COR-L47 (cell line): Measurements from ENCODE around the gene ADCY9.
"Not testable (repeated sequence)": the region's sequence is repeated elsewhere in the genome, so short reads cannot be mapped to it uniquely, and the experiment has no call there.

Experiments used
- DNase-seq: peaks from one replicate; lab custom pipeline; 2025; lab: John Stamatoyannopoulos, UW

Gene ADCY9

GRCh38 chr16:4093495-4094126 lies 22.6 kb downstream of the ADCY9 start:
- no peak for DNase-seq

DNA sequence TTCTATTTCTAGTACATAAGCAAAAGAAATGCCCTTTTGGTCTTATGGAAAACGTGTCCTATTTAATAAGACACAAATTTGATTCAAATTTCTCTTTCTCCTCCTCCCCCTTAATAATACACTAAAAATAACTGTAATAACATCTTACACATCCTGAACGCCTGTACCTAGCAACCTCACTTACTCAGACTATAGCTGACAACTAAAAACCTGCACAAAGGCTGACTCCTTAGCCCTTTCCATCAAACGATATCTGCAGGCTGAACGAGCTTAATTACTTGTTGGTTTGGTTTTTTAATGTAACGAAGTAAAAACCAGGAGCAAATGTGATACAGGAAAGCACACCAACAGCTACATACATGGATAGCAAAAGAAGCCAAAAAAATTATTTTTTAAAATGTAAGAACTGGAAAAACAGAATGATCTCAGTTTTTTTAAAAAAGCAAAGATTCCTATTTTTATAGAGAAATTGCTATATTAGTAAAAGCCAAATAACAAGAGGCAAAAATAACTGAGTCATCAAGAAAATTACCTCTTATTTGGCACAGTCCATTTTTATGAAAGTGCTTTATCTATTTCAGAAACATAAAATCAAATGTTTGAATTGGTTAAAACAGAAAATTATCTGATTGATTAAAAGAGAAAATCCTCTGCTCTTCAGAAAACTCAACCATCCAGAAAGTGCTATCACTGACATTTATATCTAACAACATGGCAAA lies 23.5 kb downstream of the ADCY9 start:
- DNase-seq: no peak

DNA sequence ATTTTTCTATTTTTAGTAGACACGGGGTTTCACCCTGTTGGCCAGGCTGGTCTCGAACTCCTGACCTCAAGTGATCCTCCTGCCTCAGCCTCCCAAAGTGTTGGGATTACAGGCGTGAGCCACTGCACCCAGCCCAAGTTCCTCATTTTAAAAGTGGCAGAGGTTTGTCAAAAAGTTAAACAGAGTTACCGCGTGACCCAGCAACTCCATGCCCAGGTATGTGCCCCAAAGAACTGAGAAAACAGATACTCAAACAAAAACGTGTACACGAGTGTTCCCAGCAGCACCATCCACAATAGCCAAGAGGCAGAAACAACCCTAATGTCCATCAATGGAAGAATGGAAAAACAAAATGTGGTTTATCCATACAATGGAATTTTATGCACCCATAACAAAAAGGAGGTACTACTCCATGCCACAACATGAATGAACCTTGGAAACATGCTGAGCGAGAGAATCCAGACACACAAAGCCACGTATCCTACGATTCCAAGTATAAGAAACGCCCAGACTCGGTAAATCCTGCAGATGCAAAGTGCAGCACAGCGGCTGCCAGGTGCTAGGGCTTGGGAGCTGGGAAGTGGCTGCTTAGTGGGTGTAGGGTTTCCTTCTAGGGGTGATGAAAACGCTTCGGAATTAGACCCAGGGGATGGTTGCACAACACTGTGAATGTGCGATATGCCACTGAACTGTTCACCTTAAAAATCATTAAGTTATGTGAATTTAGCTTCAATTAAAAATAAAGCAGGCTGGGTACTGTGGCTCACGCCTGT lies 24.8 kb downstream of the ADCY9 start:
- no peak for DNase-seq

GRCh38 chr16:4090351-4090851 lies 25.8 kb downstream of the ADCY9 start:
- no peak for DNase-seq

DNA sequence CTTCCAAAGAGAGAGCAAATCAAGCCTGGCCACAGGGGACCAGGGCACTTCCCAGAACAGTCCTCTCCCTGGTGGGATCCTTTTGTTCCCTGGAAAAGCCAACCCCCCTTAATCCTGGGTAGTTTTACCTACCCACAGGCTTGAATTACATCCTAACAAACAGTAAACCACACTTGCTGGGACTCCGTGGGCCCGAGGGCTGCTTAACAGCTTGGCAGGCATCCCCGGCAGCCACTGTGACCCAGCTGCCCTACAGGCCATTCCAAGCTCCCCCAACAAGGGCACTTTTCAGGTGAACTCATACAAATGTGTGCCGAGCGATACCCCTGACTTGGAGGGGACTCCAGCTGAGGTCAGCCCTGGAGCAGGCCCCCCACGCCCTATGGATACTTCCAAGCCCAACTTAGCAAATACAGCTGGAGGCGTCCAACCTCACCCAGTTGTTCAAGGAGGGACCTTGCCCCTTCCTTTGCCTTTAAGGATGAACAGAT lies 26.4 kb downstream of the ADCY9 start:
- no peak for DNase-seq

DNA sequence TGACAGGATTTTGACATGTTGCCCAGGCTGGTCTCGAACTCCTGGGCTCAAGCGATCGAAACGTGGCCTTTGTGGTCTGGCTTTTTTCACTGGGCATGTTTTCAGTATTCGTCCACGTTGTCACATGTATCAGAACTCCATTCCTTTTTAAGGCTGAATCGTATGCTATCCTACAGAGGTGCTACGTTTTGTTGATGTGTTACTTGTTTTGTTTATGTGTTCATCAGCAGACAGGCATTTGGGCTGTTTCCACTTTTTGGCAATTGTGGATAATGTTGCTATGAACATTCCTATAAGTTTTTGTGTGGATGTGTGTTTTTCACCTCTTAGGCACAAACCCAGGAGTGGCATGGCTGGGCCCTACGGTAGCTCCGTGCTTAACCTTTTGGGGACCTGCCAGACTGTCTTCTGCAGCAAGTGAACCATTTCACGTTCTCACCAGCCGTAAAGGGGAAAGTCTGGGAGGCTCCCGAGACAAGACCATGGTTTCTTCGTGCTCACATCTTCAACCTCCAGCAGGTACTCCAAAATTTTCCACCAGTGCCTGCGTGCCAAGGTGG lies 26.9 kb downstream of the ADCY9 start:
- no peak for DNase-seq

DNA sequence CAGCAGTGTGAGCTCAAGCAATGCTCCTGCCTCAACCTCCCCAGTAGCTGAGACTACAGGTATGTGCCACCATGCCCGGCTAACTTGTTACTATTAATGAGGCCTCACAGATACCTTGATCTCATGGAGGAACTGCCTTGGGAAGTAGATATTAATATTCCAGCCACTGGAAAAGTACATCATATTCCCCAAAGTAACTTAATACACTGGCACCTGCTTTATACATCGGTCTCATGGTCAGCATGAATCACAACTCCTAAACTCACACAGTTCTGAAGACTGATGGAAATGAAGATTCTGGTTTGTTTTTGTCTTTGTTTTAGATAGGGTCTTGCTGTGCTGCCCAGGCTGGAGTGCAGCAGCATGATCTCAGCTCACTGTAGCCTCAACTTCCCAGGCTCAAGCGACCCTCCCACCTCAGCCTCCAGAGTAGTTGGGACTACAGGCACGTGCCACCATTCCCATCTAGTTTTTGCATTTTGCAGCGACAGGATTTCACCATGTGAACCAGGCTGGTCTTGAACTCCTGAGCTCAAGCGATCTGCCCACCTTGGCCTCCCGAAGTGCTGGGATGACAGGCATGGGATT lies 28.2 kb downstream of the ADCY9 start:
- DNase-seq: no peak

- no peak for DNase-seq
Measured at GRCh38 chr16:4087099-4087885, 28.9 kb downstream of the ADCY9 start.

- no peak for DNase-seq
Measured at GRCh38 chr16:4086153-4086552, 30.1 kb downstream of the ADCY9 start.

DNA sequence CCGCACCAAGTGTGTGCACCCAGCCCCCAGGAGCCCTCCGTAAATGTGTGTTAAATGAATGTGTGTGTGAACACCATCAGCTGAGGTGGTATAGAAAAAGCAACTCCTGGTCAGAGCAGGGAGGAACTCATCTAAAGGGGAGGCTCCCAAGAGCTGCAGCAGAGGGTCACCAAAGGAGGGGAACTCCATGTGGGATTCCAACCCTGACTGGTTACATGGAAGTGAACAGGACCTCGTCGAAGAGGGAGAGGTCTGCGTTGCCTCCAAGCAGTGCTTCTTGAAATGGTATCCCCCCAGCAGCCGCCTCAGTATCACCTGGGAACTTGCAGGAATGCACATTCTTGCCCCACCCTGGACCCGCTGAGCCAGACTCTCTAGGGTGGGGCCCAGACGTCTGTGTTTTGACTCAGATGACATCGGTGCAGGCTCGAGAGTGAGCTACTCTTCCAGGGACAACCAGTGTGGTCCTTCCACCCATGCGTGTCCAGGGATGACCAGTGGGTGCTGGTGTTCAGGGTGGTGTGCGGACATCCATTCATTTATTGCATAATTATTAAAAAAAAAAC lies 30.8 kb downstream of the ADCY9 start:
- DNase-seq: no peak

GRCh38 chr16:4083347-4083870 lies 32.8 kb downstream of the ADCY9 start:
- no peak for DNase-seq

- no peak for DNase-seq
Measured at GRCh38 chr16:4082474-4083044, 33.7 kb downstream of the ADCY9 start.

GRCh38 chr16:4081521-4082021 lies 34.7 kb downstream of the ADCY9 start:
- no peak for DNase-seq

DNA sequence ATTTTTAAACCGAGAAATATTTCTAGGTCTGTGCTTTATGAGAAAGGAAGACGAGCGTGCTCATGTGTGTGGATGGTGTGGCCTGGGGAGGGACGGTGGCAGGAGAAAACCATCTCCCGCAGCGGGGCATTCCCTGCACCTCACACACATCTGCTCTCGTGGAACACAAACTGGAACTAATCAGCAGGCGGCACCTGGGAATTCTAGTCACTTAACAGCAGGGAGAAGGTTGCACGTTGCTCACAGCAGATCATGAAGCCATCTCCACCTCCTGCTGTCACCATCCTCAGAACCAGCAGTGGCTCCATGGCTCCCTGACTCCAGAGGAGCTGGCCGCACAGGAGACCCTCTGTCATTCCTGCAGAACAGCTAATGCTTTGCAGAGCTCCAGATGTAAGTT lies 35.2 kb downstream of the ADCY9 start:
- DNase-seq: no peak

DNA sequence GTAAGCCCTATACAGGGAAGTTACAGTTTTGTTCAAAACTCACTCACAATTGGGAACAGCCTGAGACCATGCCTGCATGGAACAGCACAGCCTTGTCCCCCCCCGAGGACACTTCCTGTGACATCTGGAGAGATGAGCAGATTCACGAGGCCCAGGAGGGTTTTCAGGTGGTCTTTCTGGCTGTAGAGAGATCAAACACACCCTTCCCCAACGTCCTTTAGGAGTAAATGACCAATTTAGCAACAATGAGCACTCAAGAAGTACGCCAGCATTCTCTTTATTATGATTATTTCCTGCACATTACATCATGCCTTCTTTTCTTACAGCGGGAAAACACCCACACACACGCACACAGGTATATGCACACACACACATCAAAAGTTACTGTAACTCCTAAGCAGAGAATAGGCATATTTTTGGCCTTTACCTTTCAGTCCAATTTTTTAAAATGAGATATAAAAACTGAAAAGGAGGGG lies 39.0 kb downstream of the ADCY9 start:
- DNase-seq: no peak

DNA sequence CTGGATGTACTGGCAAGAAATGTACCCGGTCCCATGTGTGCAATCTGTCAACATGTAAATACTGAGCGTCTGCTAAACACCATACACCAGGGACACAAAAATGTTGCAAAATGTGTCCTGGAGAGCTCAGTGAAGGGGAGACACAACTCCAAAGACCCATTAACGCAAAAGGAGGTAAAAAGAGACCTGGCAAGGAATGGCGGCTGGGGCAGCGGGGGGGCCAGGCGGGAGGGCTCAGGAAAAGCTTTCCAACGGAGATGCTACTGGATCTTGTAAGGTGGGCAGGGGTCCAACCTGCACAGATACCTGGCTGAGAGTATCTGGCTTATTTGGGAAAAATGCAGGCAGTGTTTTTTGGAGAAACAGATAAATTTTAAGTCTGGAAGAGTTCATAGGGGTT lies 40.7 kb downstream of the ADCY9 start:
- DNase-seq: no peak

GRCh38 chr16:4073150-4073549 lies 43.1 kb downstream of the ADCY9 start:
- DNase-seq: not testable (repeated sequence)

DNA sequence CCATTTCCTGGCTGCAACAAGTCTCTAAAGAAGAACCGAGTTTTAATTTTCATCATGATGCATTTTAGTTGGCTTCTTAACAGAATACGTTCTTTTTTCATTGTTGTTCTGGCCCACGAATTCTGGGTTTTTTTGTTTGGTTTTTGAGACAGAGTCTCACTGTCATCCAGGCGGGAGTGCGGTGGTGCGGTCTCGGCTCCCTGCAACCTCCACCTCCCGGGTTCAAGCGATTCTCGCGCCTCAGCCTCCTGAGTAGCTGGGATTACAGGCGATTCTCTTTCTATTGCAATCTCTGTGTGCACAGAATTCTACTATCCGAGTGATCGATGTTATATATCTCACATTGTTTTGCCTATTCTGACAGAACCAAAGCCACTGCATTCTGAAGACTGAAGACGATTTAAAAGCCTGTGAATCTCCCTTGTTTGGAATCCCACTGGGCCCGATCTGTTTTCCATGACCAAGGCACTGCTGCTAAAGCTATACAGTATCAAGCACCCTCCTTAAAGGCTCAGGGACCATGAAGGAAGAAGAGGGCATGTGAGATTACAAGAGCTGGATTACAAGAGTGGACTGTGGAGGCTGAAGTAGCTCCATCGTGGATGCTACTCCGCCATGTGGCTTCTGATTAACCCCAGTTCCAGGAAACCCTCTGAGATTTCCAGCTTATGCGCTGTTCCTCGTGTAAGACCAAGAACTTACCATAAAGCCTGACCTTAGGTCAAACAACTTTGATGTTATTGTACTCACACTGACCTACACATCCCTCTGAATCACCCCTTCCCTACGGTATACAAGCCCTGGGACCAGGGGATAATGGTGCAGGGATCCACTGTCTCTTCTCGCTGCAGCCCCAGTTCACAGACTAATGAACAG lies 44.3 kb downstream of the ADCY9 start:
- no peak for DNase-seq

GRCh38 chr16:4070936-4071335 lies 45.3 kb downstream of the ADCY9 start:
- DNase-seq: no peak
